ENCODE data around the gene PRKAR1B.
"Not testable (repeated sequence)": the region's sequence is repeated elsewhere in the genome, so short reads cannot be mapped to it uniquely, and the experiment has no call there.

Gene PRKAR1B

DNA sequence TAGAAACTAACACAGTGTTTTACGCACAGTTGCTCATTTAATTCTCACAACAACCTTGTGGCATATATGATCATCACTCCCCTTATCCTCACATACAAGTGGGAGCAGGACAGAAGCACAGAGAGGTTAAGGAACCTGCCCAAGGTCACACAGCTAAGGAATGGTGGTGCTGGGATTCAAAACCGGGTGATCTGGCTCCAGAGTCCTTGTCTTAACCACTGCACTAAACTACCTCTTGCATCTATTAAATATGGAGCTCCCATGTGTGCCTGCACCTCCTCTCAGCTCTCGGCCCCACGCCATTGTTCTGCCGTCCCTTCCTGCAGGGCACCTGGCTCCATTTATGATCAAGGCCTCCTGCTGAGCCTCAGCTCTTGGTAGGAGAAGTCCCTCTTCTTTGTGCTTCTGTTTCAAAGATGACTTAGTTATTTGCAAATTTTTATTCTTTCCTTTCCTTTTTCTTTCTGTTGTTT lies 107.7 kb downstream of the PRKAR1B start:
- DNase-seq, result no peak

DNA sequence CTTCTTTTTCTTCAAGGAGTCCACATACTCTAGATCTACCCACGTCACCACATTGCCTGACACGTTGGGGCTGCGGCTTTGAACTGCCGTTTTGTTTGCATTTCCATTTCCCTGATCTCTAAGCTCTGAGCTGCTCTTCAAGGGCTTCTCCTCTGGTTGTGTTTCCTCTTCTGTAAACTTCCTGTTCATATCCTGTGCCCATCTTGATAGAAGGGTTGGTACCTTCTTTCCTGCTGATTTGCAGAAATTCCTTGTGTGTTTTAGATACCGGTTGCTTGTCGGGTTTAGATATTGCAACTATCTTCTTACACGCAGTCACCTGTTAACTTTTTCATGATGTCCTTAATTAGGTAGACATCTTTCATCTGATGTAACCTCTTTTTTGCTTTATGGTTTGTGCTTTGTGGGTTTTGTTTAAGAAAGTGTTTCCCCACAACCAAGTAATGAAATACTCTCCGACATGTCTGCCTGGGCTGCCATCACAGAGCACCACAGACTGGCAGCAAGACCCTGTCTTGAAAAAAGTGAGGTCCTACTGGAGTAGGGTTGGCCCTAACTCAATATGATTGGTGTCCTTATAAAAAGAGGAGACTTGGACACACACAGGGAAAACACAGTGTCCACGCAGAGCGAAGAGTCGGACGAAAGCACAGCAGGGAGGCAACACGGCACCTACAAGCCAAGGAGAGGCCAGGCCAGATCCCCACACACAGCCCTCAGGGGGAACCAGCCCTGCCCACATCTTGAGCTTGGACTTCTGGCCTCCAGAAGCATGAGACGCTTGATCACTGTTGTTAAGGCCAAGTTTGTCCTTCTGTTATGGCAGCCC lies 108.3 kb downstream of the PRKAR1B start:
- DNase-seq, result peak; percentile 81

- peak; percentile 55 for DNase-seq
These were observed 109.2 kb downstream of the PRKAR1B start for GRCh38 chr7:617614-618538.

- no peak for DNase-seq
These were observed 113.5 kb downstream of the PRKAR1B start for GRCh38 chr7:613442-614140.

DNA sequence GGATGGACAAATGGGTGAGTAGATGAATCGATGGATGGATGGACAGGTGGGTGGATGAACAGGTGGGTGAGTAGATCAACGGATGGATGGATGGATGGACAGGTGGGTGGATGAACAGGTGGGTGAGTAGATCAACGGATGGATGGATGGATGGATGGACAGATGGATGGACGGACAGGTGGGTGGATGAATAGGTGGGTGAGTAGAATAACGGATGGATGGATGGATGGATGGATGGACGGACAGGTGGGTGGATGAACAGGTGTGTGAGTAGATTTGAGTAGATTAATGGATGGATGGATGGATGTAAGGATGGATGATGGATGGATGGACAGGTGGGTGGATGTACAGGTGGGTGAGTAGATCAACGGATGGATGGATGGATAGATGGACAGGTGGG lies 115.2 kb downstream of the PRKAR1B start:
- DNase-seq, result not testable (repeated sequence)

GRCh38 chr7:611281-611810 lies 115.7 kb downstream of the PRKAR1B start:
- DNase-seq, result no peak

- DNase-seq, result no peak
These were observed 116.4 kb downstream of the PRKAR1B start for GRCh38 chr7:610531-611280.

GRCh38 chr7:610141-610530 lies 116.9 kb downstream of the PRKAR1B start:
- DNase-seq, result no peak

DNA sequence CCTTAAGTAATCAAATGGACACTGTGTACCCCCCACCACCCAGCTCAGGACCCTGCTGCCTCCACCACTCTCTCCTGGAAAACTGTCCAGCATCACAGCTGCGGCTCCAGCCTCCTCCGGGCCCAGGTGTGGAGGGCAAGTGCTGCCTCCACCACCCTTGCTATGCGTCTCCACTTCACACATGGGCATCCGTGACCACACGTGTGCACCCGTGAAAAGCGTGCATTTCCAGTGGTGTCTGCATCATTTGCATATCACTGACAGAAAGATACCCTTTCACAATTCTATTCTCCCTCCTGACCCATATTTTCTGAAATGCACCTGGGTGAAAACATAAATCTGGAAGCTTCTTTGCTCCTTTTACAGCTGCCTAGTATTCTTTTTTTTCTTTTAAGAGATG lies 117.7 kb downstream of the PRKAR1B start:
- DNase-seq, result no peak

DNA sequence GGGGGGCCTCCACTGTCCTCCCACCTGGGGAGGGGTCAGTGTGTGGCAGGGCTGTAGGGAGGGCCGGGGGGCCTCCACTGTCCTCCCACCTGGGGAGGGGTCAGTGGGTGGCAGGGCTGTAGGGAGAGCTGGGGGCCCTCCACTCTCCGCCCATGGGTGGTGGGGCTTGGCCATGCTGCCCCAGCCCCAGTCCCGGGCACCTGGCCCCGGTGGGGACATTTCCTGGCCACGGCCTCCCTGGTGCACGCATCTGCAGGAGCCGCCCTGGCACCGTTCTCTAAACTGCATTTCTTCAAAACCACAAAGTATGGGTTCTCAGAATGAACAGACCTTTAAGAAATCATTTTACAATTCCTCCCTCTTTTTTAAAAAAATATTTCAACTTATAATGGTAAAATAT lies 118.1 kb downstream of the PRKAR1B start:
- peak; percentile 31 for DNase-seq

DNA sequence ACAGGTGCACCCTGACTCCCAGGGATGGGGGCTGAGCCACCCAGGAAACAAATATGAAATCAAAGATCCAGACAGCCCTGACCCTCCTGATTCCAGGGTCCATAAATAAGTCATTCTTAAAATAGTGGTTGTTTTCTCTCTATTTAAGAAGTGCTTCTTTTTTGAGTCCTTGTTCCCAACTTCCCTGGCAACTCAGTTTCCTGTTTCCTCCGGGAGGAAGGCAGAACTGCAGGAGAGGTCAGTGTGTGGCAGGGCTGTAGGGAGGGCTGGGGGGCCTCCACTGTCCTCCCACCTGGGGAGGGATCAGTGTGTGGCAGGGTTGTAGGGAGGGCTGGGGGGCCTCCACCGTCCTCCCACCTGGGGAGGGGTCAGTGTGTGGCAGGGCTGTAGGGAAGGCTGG lies 118.7 kb downstream of the PRKAR1B start:
- no peak for DNase-seq

- no peak for DNase-seq
These were observed 119.1 kb downstream of the PRKAR1B start for GRCh38 chr7:607938-608337.

DNA sequence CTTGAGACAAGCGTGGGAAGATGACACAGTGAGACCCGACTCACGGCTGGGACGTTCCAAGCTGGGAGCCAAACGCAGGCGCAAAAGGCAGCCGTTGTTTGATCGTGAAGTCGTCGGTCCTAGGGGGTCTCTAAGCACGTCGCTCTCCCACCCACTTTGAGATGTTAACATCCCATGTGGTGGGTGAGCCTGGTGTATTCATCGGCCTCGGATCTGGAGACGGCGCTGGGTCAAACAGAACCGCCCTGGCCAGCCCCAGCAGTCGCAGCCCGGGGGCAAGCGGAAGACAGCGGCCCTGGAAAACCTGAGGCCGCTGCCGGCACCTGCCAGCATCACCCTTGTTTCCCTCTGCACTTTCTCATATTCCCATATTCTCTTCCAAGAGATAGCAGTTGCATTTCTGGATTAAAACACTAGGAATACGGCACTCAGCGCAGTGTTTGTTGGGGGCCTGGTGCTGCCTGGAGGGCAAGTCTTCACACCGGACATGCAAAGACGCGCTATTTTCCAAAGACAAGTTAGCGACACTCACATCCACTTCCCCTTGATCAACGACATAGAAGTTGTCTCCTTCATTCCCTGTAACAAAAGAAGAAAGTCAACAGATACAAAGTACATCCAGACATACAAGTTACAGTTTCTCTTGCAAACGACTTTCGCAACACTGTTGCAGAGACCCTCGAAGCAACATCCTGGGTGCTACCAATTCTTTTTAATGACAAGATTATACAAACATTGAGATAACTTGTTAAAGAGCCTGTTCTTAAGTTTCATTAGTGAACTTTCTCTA lies 121.2 kb downstream of the PRKAR1B start:
- no peak for DNase-seq

DNA sequence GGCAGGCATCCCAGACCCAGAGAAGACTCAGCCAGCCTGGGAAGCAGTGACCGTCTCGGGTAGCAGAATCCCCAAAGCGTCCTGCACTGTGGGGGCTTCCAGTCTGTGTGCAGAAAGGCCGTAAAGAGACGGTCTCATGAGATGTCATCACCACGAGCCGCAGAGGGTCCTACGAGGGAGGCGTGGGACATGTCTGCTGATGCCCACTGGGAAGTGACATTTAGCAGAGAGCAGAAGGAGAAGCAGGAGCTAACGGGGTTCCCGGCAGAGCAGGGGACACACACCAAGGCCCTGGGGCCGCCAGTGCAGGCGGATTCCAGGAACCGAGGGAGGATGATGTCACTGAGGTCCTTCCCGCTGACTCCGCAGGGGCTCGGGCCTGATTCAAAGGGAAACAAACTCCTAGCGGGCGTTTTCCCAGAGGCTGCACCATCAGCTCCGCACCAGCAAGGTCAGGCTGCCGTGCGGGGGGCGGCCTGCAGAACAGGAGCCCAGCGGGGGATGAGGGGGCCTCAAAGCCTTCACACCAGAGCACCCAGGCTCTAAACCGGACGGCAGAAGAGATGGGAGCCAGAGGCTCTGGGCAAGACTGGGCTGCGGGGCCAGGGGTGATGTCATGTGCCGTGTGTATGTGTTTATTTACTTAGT lies 122.1 kb downstream of the PRKAR1B start:
- DNase-seq, result no peak

DNA sequence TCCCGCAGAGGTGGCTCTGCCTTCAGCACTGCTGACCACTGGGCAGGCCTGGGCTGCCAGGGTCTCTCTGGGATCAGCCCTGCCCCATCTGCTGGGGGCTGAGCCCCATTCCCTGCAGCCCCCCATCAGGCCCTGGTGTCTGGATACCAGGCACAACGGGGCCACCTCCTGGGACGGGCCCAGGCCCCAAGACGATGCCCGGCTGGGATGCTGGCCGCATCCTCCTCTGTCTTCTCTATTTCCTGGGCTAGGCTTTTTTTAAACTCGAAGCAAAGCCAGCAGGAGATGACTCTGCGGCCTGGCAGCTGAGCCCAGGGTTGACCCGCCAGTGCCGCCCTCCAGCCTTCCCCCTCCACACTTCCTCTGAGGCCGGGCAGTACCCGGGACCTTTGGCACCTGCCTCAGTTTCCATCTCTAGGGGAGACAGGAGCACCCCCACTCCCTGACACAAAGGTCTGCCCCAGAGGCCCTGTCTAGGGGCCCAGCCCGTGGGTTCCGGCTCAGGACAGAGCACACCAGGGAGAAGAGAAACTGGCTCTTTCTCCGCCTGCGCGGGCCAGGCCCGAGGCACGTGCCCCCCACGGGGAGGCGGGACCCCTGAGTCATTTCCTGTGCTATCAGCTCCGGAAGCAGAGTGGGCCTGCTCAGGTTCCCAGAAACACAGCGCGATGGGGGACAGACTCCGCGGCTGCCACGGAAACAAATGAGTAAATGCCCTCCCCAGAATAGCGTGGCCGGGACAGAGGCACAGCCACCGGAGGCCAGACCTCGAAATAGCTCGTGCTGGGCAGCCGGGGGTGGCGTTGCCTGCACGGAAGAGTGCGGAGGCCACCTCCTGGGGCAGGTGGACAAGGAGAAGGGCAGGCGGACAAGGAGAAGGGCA lies 122.8 kb downstream of the PRKAR1B start:
- DNase-seq, result peak; percentile 96

DNA sequence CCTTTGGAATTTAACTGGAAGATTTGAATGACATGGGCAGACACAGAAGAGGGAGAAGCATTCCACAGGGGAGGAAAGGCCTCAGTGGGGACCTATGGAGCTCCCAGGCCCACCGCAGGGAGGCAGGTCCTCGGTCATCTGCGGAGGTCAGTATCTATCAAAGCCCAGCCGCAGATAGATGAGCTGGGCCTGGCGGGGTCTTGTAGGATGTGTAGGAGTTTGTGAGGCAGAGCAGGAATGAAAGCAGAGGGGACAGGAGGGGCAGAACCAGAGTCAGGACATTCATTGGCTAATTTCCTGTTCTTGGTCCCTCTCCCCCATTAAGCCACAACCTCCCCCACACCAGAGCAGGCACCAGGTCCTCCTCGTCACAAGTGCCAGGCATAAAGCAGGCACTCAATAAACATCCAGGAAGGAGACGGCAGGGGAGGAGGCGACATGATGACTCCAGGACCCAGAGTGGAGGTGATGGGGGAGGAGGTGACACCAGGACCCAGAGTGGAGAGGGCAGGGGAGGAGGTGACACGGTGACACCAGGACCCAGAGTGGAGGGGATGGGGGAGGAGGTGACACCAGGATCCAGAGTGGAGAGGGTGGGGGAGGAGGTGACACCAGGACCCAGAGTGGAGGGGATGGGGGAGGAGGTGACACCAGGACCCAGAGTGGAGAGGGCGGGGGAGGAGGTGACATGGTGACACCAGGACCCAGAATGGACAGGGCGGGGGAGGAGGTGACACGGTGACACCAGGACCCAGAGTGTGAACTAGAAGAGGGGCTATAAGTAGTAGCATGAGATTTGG lies 123.7 kb downstream of the PRKAR1B start:
- DNase-seq, result peak; percentile 33

DNA sequence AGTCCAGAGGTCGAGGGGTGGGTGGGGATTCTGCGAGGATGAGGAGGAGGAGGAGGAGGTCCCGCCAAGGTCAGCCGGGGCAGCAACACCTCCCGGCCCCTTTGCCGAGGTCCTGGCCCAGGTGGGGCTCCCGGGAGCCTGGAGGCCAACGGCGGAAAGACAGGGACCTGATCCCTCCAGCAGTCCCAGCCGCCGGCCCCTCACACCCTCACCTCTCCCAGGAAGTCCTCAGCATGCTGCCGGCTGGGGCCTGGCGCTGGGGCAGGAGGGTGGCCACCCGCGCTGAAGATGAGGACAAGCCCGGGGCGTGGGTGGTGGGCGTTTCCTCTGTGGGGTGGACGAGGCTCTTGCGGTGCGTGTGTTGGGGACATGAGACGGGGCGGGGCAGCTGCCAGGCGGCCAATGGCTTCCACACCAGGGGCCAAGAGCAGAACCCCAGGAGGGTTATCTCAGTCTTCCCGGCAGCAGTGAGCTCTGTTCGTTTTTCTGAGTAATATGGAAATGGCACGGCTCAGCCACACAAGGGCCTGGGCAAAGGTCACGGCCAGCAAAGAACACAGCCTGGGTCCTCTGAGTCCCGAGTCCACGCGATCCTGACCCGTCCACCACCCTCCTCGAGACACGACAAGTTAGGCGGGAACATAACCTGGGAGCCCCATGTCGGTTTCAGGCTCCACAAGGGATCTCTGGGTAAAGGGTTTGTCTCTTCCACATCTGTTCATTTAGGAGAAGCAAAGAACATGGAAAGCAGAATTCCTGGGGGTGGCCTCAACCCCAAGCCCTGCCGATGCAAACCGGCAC lies 124.5 kb downstream of the PRKAR1B start:
- DNase-seq, result no peak

All from CD4-positive, alpha-beta T cell treated with Interleukin-17A for 4 hours (primary cell).